ENCODE results near the gene TMTC4.
A peak's percentile ranks its signal among the peaks of the same experiment; 100 is the strongest.
"Not testable (repeated sequence)": the region's sequence is repeated elsewhere in the genome, so short reads cannot be mapped to it uniquely, and the experiment has no call there.

TMTC4 gene

DNA sequence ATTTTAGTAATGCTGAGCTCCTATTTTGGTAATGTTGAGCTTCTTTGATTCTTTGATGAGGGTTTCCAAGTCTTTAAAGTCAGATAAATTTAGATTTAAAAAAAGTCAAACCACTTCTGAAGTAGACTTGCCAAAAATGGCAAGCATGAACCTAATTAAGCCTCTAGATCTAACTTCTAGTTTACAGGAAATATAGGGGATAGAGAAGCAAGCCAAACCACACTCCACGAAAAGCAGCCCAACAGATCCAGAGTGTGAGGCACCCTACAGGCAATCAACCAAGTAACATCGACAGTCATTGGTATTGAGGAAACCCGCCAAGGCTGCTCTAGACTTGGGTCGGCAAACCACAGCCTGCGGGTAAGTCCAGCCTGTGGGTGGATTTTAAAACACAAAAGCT, 89.7 kb downstream of the TMTC4 start:
- no peak for DNase-seq (ENCODE audit: low read depth)

DNA sequence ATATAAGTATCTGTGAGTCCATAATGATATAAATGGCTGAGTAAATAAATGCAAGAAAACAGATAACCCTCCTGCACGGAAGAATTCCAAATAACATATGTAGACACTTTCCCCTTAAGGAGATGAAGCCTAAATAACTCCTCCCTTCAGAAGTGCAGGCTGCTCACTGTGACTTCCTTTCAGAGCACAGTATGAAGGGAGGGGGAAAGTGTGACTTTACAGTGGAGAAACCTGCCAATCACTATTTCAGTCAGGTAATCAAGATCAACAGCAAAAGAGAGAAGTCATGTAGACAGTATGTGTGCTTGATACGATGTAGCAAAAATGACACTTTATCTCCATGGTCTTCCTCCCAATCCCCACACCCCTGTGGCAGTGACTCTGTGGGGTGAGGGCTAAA, 93.1 kb downstream of the TMTC4 start:
- no peak for DNase-seq (ENCODE audit: low read depth)

DNA sequence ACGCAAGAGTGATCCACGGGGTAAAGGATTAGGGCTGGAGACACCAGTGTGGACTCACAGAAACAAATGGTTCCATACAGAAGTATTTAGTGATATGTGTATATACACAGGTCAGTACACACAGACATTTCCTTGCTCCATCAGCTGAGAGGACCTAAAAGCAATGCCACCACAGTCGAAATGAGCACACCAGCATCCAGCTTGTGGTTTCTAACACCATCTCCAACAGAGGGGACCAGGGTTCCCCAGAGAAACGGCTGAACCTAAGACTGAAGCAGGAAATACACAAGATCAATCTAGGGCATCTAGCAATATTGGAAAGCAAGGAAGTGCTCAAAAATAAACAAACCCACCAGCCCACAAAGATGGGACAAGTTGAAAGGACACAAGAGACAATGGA, 93.6 kb downstream of the TMTC4 start:
- DNase-seq (ENCODE audit: low read depth) = no peak

DNA sequence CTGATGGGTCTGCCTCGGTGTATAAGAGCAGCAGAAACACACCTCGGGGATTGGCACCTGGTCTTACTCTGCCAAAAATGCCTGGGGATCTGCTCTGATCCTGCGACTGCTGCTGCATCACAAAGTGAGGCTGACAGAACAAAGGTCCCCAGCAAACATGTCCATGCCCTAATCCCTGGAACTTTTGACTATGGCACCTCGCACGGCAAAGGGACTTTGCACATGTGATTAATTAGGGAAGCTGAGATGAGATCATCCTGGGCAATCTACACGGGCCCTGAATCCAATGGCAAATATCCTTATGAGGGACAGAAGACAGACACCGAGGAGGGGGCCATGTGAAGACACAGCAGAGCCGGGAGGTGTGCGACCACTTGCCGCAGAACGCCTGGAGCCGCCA, 94.5 kb downstream of the TMTC4 start:
- no peak for DNase-seq (ENCODE audit: low read depth)

DNA sequence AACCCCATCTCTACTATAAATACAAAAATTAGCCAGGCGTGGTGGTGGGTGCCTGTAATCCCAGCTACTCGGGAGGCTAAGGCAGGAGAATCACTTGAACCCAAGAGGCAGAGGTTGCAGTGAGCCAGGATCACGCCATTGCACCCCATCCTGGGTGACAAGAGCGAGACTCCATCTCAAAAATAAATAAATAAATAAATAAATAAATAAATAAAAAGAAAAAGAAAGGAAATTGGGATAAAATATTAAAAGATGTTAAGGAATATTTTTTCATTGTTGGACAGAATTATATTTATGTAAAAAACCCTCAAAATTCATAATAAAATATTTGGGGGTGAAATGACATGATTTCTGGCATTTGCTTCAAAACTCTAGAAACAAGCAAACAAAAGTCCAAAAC, 97.4 kb downstream of the TMTC4 start:
- DNase-seq (ENCODE audit: low read depth) = not testable (repeated sequence)

DNA sequence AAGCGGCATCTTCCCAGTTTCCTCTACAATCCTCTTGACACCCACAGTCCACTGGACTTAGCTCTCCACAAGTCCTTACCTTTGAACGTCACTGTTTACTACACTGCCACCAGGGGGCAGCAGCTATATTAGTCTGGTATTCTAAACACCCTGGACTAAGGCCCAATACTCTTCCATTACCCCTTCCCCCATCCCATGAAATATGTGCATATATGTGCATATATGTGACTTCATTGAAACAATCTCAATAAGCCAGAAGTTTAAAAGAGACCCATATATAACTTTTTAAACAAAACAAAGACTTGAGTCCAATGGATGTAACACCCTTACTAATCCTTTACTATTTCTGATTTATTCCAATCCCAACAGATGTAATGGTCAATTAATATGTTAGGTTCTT, 101.5 kb downstream of the TMTC4 start:
- DNase-seq (ENCODE audit: low read depth) = peak; percentile 30

DNA sequence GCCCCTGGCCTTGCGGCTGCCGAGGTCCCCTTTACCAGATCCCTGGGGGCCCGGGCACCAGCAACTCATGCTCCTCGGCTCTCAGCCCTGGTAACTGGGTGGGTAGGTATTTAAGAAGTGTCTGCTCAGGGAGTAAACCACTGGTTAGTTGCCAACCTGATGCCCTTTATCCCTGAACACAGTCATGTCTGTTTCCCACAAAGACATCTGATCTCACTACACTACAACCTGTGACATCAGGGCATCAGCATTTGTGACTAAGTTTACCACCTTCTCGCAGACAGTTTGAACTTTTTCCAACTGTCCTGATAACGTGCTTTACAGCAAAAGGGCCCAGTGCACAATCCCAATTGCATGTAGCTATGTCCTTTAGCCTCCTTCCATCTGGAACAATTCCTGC, 108.1 kb downstream of the TMTC4 start:
- DNase-seq (ENCODE audit: low read depth) = peak; percentile 7

DNA sequence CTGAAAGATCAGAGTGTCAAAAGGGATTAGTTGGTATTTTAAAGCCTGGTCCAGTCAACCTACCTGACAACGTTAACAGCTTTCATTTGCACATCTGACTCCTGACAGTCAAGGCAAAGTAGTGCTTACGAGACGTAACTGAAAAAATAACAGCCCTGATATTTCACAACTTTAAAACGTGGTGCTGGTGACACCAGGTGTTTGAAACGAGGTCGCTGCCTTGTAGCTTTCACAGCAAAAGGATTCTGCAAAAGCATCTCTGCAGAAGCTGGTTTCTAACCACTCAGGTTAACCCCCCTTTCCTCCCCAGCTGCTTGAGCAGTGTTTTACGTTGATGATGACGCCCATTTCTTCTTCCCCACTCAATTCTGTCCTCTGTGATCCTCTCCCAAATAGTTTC, 109.3 kb downstream of the TMTC4 start:
- no peak for DNase-seq (ENCODE audit: low read depth)

DNA sequence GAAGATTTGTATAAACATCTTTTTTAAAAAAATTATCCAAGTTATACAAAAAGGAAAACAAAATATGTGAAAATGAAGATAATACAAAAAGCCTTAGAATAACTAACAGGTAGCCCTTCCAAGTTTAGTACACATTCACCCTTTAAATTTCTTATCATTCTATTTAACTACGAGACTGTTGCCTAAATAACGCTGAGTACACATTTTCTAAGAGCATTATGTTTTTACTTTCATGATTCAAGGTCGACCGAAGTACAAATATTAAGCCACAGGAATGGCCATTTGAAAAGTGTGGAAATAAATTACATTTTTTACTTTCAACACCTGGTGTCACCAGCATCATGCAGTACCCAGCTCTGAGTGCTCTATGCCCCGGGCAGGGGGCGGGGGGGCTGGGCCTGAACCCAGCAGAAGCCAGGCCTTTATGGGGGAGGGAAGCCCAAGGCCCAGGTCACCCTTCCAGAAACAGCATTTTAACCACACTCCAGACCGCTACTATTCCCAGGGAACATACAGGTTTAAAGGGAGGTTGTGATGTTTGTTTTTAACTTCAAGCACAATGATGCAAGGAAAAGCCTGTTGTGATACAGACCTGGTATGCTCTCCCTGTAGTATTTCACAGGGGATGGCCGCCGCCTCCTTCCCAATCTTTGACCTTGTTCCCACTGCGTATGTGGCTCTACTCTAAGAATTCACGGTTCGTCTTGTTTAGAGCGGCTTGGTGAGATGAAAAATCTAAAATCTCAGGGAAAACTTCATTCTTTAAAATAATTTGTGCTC, 110.0 kb downstream of the TMTC4 start:
- no peak for DNase-seq (ENCODE audit: low read depth)

DNA sequence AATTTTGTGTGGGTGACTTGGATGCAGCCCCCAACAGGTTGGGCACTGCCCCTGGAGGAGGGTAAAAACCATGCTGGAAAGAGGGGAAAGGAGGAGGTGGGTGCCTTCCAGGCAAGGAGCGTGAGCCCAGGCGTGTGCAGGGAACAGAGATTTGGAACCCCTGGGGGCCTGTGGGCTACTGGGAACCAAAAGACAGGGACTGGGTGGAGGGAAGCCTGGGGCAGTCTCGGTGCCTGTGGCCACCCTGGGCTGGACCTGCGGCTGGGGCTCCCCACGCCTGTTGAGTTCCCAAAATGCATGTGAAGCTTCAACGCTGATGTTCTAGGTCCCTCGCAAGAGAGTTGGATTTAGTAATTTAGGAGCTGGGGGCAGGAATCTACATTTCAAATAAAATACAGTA, 110.8 kb downstream of the TMTC4 start:
- DNase-seq (ENCODE audit: low read depth) = no peak

DNA sequence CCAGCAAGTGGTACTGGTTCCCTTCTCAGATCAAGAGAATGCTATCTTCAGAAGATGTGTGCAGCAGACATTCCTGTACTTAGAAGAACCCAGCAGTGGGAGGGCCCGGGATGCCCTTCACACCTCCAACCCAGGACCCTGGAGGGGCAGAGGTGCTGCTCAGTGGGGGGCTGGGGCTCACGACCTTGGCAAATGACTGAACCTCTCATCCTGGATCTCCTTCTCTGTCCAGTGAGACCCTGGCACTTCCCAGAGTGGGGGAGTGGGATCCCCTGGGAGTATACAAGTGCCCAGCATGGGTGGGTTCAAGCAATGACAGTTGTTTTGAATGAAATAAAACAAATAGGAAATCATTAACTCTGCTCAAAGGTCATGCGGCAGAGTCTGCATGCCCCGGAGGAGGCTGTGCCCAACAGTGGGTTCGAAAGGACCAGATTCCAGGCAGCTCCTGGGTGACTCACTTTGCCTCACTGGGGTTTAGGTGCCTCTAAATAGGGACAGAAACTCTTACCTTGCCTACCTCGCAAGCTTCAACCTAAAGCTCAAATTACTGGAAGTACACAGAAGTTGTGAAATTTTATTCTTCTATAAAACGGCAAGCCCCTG, 112.9 kb downstream of the TMTC4 start:
- DNase-seq (ENCODE audit: low read depth) = no peak

DNA sequence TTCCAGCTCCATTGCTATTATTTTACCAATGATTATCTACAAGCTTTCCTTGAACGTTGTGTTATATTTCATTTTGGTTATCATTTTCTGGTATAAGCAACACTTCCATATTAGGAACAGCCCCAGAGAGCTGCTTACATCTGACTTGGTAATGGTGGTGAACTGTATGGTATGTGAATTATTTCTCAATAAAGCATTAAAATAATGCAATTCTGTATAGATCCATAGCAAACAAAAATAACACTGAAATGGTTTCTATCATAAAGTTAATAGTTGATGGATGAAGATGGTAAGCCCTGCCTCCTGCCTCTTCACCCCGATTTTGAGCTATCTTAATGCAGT, 113.5 kb downstream of the TMTC4 start:
- DNase-seq (ENCODE audit: low read depth) = no peak

DNA sequence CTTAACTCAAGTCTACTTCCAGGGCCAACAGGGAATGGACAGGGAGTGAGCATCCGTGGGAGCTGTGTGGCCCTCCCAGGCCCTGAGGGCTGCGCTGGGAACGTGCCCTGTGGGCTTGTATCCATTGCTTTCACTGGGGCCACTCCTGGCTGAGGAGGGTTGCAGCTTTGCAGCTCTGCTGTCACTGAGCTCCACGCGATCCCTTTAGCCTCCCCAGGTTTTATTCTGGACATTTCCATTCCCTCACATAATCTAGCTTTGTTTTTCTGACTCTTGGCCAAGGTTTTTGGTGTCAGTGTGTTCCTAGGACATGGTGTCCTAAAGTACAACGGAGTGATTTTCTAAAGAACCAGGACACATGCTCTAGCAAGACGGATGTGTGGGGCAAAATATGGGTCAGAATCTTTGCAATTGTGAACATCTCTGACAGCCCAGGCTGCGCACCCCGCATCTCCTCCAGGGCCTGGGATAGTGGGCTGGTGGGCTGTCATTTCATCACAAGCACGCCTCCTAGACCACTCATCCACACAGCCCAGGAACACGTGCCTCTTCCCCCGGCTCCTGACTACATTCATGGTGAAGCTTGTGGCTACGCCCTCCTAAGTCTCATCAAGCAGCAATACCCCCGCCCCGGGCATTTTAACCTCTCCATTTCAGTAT, 114.0 kb downstream of the TMTC4 start:
- DNase-seq (ENCODE audit: low read depth) = no peak

DNA sequence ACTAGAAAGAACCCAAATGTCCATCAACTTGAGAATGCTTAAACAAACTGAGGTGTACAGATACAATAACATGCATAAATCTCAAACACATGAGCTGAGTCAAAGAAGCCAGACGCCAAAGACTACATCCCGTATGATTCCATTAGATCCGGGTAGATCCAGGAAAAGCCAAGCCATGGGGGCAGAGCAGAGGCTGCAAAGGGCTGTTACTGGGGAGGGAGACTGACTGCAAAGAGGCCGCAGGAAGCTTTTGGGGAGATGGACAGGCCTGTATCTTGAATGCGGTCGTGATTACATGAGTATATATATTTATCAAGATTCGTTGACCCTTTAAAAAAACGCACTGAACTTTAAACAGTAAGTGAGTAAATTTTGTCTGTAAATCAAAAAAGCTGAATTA, 114.7 kb downstream of the TMTC4 start:
- no peak for DNase-seq (ENCODE audit: low read depth)
